GM12878 (cell line): ENCODE data around the gene TDRD12. TPM values are rescaled to one million over a fixed set of nuclear protein-coding genes. Genes with fewer than 3 reads are reported as not detected.

Source experiments
- ATAC-seq: fragments of 200-7000 bp; cut with Tn5 transposase; 3 replicates; pipeline ENCODE4 v1.9.1; 2020; ENCODE audit warnings: mild to moderate bottlenecking, moderate library complexity
- BruUV-seq: library from RNA; stranded (reverse); fragments of 400-500 nt; replicated peaks from 2 replicates; lab custom pipeline; 2021; lab: Mats Ljungman, UMichigan
- CTCF ChIA-PET: fragments of 300-600 bp; sonication (Branson Sonifier 250); formaldehyde crosslinking; extraction: SDS; loops from one replicate; lab custom pipeline; 2021; ENCODE audit warnings: inconsistent platforms; lab: Yijun Ruan, JAX
- POLR2A ChIA-PET: fragments of 350-600 bp; formaldehyde crosslinking; extraction: SDS; loops from one replicate; lab custom pipeline; 2021; ENCODE audit warnings: inconsistent platforms; lab: Charles Lee
- RAD21 ChIA-PET: fragments of 300-600 bp; sonication (Branson Sonifier 250); formaldehyde crosslinking; loops from one replicate; lab custom pipeline; 2023; ENCODE audit warnings: antibody characterized with exemption; ENCODE audit not compliant: unreplicated experiment; lab: Charles Lee
- SMC1A ChIA-PET: fragments of 300-600 bp; sonication (Branson Sonifier 250); formaldehyde crosslinking; loops from one replicate; lab custom pipeline; 2023; ENCODE audit not compliant: unreplicated experiment, uncharacterized antibody; lab: Charles Lee
- DNase-seq: peaks from one replicate; pipeline ENCODE4 v3.0.0-alpha.2; 2011; ENCODE audit warnings: low read depth, low spot score
- FAIRE-seq: peaks from 3 replicates; lab custom pipeline; 2011; peaks lifted over from hg19 to GRCh38; lab: Jason Lieb, UNC
- H2AFZ ChIP-seq: 2 replicates; pipeline ENCODE4 v1.6.0; 2011; ENCODE audit warnings: low read depth, low read length, control low read depth; ENCODE audit not compliant: control insufficient read depth
- H3K27ac ChIP-seq: 2 replicates; pipeline ENCODE4 v1.5.1; 2011; ENCODE audit warnings: control low read depth; ENCODE audit not compliant: control insufficient read depth, insufficient read depth
- H3K27me3 ChIP-seq, 2 experiments: replicated peaks in 1 of 2; 2 replicates each; pipeline versions ENCODE4 v1.6.0 to v1.6.1; 2011; ENCODE audit warnings: low read length in 1 of 2; ENCODE audit not compliant: control insufficient read depth in 2 of 2, insufficient read depth in 2 of 2
- H3K36me3 ChIP-seq, 2 experiments: 2 replicates each; pipeline ENCODE4 v1.5.1; 2011; ENCODE audit warnings: low read length in 1 of 2; ENCODE audit not compliant: control insufficient read depth in 2 of 2, insufficient read depth in 2 of 2
- H3K4me1 ChIP-seq: 2 replicates; pipeline ENCODE4 v1.6.1; 2011; ENCODE audit warnings: mild to moderate bottlenecking, low read length, moderate library complexity, mixed read lengths; ENCODE audit not compliant: control insufficient read depth, insufficient read depth
- H3K4me2 ChIP-seq: 2 replicates; pipeline ENCODE4 v1.6.0; 2011; ENCODE audit warnings: control low read depth; ENCODE audit not compliant: control insufficient read depth, insufficient read depth
- H3K4me3 ChIP-seq: fragments of 200-600 bp; sonication (generic); 2 replicates; pipeline ENCODE4 v1.5.1; 2016
- H3K79me2 ChIP-seq: 2 replicates; pipeline ENCODE4 v1.6.0; 2011; ENCODE audit warnings: low read length; ENCODE audit not compliant: control insufficient read depth, insufficient read depth
- H3K9ac ChIP-seq: 2 replicates; pipeline ENCODE4 v1.8.0; 2011; ENCODE audit warnings: low read length, control low read depth, mixed read lengths; ENCODE audit not compliant: control insufficient read depth, insufficient read depth
- H3K9me3 ChIP-seq: replicated peaks from 3 replicates; pipeline ENCODE4 v1.5.1; 2011; ENCODE audit warnings: mild to moderate bottlenecking, low read length; ENCODE audit not compliant: control insufficient read depth, insufficient read depth
- H4K20me1 ChIP-seq: 2 replicates; pipeline ENCODE4 v1.6.0; 2011; ENCODE audit not compliant: control insufficient read depth, insufficient read depth
- MXI1 ChIP-seq: fragments of 150-350 bp; IDR thresholded peaks from 2 replicates; pipeline ENCODE4 v1.6.1; 2011; ENCODE audit warnings: low read depth, mild to moderate bottlenecking, inconsistent platforms, low read length, improper control_type of control experiment
- NR2F1 ChIP-seq: fragments of 450-650 bp; conservative IDR thresholded peaks from 2 replicates; pipeline ENCODE4 v1.6.1; 2017; ENCODE audit warnings: mild to moderate bottlenecking
- RCOR1 ChIP-seq: conservative IDR thresholded peaks from 2 replicates; pipeline ENCODE4 v1.6.1; 2012; ENCODE audit warnings: low read depth, low read length, improper control_type of control experiment
- ZBED1 ChIP-seq: IDR thresholded peaks from 2 replicates; pipeline ENCODE4 v1.6.1; 2016; ENCODE audit warnings: borderline replicate concordance
- WGBS: methylation state at CpG from one replicate; pipeline ENCODE4 v1.1.6; 2016; ENCODE audit warnings: low lambda C conversion rate; ENCODE audit not compliant: insufficient replicate concordance, insufficient coverage; ENCODE audit errors: missing lambda C conversion rate; 5-methylcytosine and 5-hydroxymethylcytosine counted together
- in situ Hi-C: fragments of 300-500 bp; cut with MboI; formaldehyde crosslinking; loops from 9 replicates; pipeline ENCODE4 v1.14.3; 2018; ENCODE audit warnings: mixed read lengths
- intact Hi-C: fragments of 100-400 bp; cut with micrococcal nuclease; formaldehyde crosslinking; loops from one replicate; pipeline ENCODE4 v1.14.2; 2022; ENCODE audit not compliant: unreplicated experiment
- polyA plus RNA-seq, 11 experiments: library from polyadenylated mRNA; depleted of rRNA in 4 of 11; unstranded in 6 of 11; stranded (reverse) in 5 of 11; fragments of >200 nt; fragmentation: Nextera tagmentation in 4 of 11; fragmentation: Illumina TruSeq in 1 of 11; extraction: Ambion mirVana in 4 of 11; extraction: Trizol in 1 of 11; gene quantifications; 1 replicate in 1 of 11; 2 replicates in 10 of 11; pipeline versions ENCODE4 v1.2.1 to v1.2.3, GENCODE V29; 2011 to 2016; ENCODE audit warnings: inconsistent platforms in 2 of 11, missing spikeins in 2 of 11, low read depth in 1 of 11
- total RNA-seq, 4 experiments: library from RNA; depleted of rRNA in 3 of 4; stranded (reverse); fragments of >200 nt in 3 of 4; fragmentation: Illumina TruSeq in 1 of 4; extraction: Trizol in 1 of 4; gene quantifications; 2 replicates each; pipeline versions ENCODE4 v1.2.1 to v1.2.3, GENCODE V29; 2013 to 2021
- TF ChIP-seq, protein P1 (sequence below): fragments of 450-650 bp; formaldehyde crosslinking; IDR thresholded peaks from 2 replicates; pipeline ENCODE4 v1.5.0; 2022; ENCODE audit warnings: mild to moderate bottlenecking, missing genetic modification characterization
- TF ChIP-seq, protein P2 (sequence below): fragments of 450-650 bp; formaldehyde crosslinking; IDR thresholded peaks from 2 replicates; pipeline ENCODE4 v1.4.0; 2022; ENCODE audit warnings: mild to moderate bottlenecking, moderate library complexity

TDRD12 gene
- total and polyA plus RNA-seq, 10 of the 15 experiments (the other 5 are each of a cell fraction or from before 2014, with no cell fraction given): 0.08 to 0.15 TPM; not detected in 8

DNA sequence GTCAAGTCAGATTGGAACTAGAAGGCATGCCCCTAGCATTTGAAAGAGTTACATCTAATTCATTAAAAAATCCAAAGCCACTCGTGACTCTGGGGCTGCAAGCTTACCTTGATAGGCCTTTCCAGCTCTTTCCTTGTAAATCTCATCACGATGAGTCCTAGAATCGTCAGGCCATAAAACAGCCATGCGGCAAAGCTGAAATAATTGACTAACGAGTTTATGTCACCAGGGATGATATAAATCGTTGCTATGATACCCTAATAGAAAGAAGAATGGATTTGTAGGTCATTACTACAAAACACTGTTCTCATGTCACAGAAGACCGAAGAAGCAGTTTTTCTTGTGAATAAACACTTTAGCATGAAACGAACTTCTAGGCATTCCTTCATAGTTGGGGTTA, 122.5 kb downstream of the TDRD12 start:
- Histone ChIP-seq H3K4me2 (no peak overlapping the region), H3K4me3 (no peak overlapping the region), H3K4me1 (no peaks in the 10 kb centered on the region), H2AFZ (no peak overlapping the region), H3K9ac (no peak overlapping the region), H3K9me3 (no peaks in the 10 kb centered on the region; the same call in 2 of the 3 replicates), H3K27me3 (no peaks in the 10 kb centered on the region), H3K36me3 (no peaks in the 10 kb centered on the region), H3K79me2 (no peaks in the 10 kb centered on the region), H3K27ac (no peak overlapping the region), H4K20me1 (no peaks in the 10 kb centered on the region)
- 26% methylated on average over 8 of the region's 8 CpGs for WGBS
- no TSS peak for BruUV-seq
- DNase-seq (no peak), FAIRE-seq (no peak), ATAC-seq (no peak)
- TF ChIP-seq, protein P1, sequence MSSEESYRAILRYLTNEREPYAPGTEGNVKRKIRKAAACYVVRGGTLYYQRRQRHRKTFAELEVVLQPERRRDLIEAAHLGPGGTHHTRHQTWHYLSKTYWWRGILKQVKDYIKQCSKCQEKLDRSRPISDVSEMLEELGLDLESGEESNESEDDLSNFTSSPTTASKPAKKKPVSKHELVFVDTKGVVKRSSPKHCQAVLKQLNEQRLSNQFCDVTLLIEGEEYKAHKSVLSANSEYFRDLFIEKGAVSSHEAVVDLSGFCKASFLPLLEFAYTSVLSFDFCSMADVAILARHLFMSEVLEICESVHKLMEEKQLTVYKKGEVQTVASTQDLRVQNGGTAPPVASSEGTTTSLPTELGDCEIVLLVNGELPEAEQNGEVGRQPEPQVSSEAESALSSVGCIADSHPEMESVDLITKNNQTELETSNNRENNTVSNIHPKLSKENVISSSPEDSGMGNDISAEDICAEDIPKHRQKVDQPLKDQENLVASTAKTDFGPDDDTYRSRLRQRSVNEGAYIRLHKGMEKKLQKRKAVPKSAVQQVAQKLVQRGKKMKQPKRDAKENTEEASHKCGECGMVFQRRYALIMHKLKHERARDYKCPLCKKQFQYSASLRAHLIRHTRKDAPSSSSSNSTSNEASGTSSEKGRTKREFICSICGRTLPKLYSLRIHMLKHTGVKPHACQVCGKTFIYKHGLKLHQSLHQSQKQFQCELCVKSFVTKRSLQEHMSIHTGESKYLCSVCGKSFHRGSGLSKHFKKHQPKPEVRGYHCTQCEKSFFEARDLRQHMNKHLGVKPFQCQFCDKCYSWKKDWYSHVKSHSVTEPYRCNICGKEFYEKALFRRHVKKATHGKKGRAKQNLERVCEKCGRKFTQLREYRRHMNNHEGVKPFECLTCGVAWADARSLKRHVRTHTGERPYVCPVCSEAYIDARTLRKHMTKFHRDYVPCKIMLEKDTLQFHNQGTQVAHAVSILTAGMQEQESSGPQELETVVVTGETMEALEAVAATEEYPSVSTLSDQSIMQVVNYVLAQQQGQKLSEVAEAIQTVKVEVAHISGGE: no peak
- TF ChIP-seq NR2F1: no peak
- TF ChIP-seq RCOR1: no peak
- ChIA-PET CTCF (no interaction called here), POLR2A (no interaction called here), RAD21 (no interaction called here), SMC1A (no interaction called here)
- intact Hi-C loops (no loop called here), in situ Hi-C loops (no loop called here)

DNA sequence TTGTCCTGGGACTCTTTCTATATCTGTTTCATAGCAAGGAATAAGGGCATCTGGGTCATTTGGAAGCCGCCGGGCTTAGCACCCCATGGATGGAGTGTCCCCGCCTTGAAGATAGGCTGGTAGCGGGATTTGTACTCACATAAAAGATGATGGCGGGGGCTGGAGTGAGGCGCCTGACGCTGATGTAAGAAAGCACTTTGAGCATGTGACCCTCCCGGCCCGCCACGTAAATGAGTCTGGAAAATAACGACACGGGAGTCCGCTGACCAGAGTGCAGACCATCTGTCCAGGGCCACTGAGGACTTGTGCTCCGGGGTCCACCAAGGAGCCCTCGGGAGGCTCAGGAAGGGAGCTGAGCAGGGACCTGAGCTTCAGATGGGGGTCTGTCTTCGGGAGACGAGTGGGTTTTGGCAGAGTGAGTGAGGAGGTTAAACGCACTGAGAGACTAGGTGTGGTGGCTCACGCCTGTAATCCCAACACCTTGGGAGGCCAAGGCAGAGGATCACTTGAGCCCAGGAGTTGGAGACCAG, 124.2 kb downstream of the TDRD12 start:
- H3K4me2 ChIP-seq: no peak overlapping the region
- intact Hi-C loops: no loop called here
- H3K79me2 ChIP-seq: no peaks in the 10 kb centered on the region
- no peak overlapping the region for H3K4me3 ChIP-seq
- no peaks in the 10 kb centered on the region; the same call in 2 of the 3 replicates for H3K9me3 ChIP-seq
- CTCF ChIA-PET: no interaction called here
- H3K27me3 ChIP-seq: no peaks in the 10 kb centered on the region
- no peaks in the 10 kb centered on the region for H3K4me1 ChIP-seq
- no peak overlapping the region for H2AFZ ChIP-seq
- no peak for ATAC-seq
- H4K20me1 ChIP-seq: no peaks in the 10 kb centered on the region
- no peak for FAIRE-seq
- H3K36me3 ChIP-seq: no peaks in the 10 kb centered on the region
- SMC1A ChIA-PET: no interaction called here
- H3K27ac ChIP-seq: no peak overlapping the region
- WGBS: 65% methylated on average over 19 of the region's 19 CpGs
- in situ Hi-C loops: no loop called here
- POLR2A ChIA-PET: no interaction called here
- RAD21 ChIA-PET: no interaction called here
- no peak for DNase-seq
- H3K9ac ChIP-seq: no peak overlapping the region
- no TSS peak for BruUV-seq
- no peak for TF ChIP-seq ZBED1
- TF ChIP-seq MXI1: no peak
- TF ChIP-seq, protein P2, sequence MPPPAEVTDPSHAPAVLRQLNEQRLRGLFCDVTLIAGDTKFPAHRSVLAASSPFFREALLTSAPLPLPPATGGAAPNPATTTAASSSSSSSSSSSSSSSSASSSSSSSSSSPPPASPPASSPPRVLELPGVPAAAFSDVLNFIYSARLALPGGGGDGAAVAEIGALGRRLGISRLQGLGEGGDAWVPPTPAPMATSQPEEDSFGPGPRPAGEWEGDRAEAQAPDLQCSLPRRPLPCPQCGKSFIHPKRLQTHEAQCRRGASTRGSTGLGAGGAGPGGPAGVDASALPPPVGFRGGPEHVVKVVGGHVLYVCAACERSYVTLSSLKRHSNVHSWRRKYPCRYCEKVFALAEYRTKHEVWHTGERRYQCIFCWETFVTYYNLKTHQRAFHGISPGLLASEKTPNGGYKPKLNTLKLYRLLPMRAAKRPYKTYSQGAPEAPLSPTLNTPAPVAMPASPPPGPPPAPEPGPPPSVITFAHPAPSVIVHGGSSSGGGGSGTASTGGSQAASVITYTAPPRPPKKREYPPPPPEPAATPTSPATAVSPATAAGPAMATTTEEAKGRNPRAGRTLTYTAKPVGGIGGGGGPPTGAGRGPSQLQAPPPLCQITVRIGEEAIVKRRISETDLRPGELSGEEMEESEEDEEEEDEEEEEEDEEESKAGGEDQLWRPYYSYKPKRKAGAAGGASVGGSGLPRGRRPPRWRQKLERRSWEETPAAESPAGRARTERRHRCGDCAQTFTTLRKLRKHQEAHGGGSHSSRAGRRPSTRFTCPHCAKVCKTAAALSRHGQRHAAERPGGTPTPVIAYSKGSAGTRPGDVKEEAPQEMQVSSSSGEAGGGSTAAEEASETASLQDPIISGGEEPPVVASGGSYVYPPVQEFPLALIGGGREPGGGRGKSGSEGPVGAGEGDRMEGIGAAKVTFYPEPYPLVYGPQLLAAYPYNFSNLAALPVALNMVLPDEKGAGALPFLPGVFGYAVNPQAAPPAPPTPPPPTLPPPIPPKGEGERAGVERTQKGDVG: no peak
